Endothelial cell of umbilical vein (primary cell): ENCODE measurements around the gene TMEM82. TPM values are rescaled to one million over a fixed set of nuclear protein-coding genes. Genes with fewer than 3 reads are reported as not detected.
A peak's percentile ranks its signal among the peaks of the same experiment; 100 is the strongest.

ENCODE experiments used
- BruUV-seq: library from RNA; stranded (reverse); fragments of 400-500 nt; replicated peaks from 2 replicates; lab custom pipeline; 2021; lab: Mats Ljungman, UMichigan
- CTCF ChIA-PET: fragments of 300-600, 350-600 bp; sonication (Branson Sonifier 250); formaldehyde crosslinking; loops from one replicate; lab custom pipeline; 2021; ENCODE audit warnings: antibody characterized with exemption, inconsistent platforms; lab: Charles Lee
- POLR2A ChIA-PET: fragments of 300-600, 350-600 bp; sonication (Branson Sonifier 250); formaldehyde crosslinking; loops from one replicate; lab custom pipeline; 2021; ENCODE audit warnings: antibody characterized with exemption, inconsistent platforms; lab: Charles Lee
- DNase-seq: peaks from one replicate; pipeline ENCODE4 v3.0.0-alpha.2; 2011; ENCODE audit warnings: low read depth, low spot score
- FAIRE-seq: peaks from 2 replicates; lab custom pipeline; 2011; peaks lifted over from hg19 to GRCh38; lab: Jason Lieb, UNC
- H2AFZ ChIP-seq: 2 replicates; pipeline ENCODE4 v1.6.0; 2012; ENCODE audit warnings: low read depth, low read length, control low read depth, inconsistent platforms
- H3K27ac ChIP-seq: 2 replicates; pipeline ENCODE4 v1.5.1; 2011; ENCODE audit warnings: low read depth, mild to moderate bottlenecking, control low read depth, low read length, moderate library complexity; ENCODE audit not compliant: insufficient read depth
- H3K27me3 ChIP-seq, 2 experiments: 2 replicates each; pipeline versions ENCODE4 v1.6.0 to v1.6.1; 2011; ENCODE audit warnings: low read length in 2 of 2, mixed read lengths in 1 of 2; ENCODE audit not compliant: control insufficient read depth in 2 of 2, insufficient read depth in 2 of 2
- H3K36me3 ChIP-seq, 2 experiments: 2 replicates in 1 of 2; 3 replicates in 1 of 2; pipeline ENCODE4 v1.5.1; 2011; ENCODE audit warnings: low read length in 2 of 2, mild to moderate bottlenecking in 1 of 2, moderate library complexity in 1 of 2; ENCODE audit not compliant: control insufficient read depth in 2 of 2, insufficient read depth in 2 of 2; ENCODE audit errors: extremely low read depth in 1 of 2
- H3K4me1 ChIP-seq: 3 replicates; pipeline ENCODE4 v1.5.1; 2011; ENCODE audit warnings: mild to moderate bottlenecking, low read length; ENCODE audit not compliant: control insufficient read depth, insufficient read depth; ENCODE audit errors: extremely low read depth
- H3K4me2 ChIP-seq: 2 replicates; pipeline ENCODE4 v1.6.1; 2011; ENCODE audit warnings: low read length, control low read depth, mixed read lengths; ENCODE audit not compliant: insufficient read depth
- H3K4me3 ChIP-seq, 3 experiments: fragments of 200-600 bp in 1 of 3; sonication (generic), shearing (Covaris generic) in 1 of 3; replicated peaks in 1 of 3; 2 replicates each; pipeline ENCODE4 v1.5.1; 2011 to 2016; ENCODE audit warnings: control low read depth in 3 of 3, low read length in 3 of 3, mild to moderate bottlenecking in 2 of 3, inconsistent platforms in 1 of 3, low read depth in 1 of 3, moderate library complexity in 1 of 3; ENCODE audit not compliant: insufficient read depth in 1 of 3
- H3K79me2 ChIP-seq: 2 replicates; pipeline ENCODE4 v1.6.0; 2012; ENCODE audit warnings: low read length, inconsistent platforms; ENCODE audit not compliant: control insufficient read depth, insufficient read depth
- H3K9ac ChIP-seq: replicated peaks from 2 replicates; pipeline ENCODE3; 2011; ENCODE audit warnings: low read length, control low read depth; ENCODE audit not compliant: insufficient read depth; ENCODE audit errors: extremely low read depth
- H3K9me1 ChIP-seq: replicated peaks from 3 replicates; pipeline ENCODE4 v1.6.0; 2011; ENCODE audit warnings: mild to moderate bottlenecking, low read length; ENCODE audit not compliant: control insufficient read depth, insufficient read depth; ENCODE audit errors: extremely low read depth
- H3K9me3 ChIP-seq: replicated peaks from 2 replicates; pipeline ENCODE4 v1.5.1; 2012; ENCODE audit warnings: low read length, inconsistent platforms; ENCODE audit not compliant: control insufficient read depth, insufficient read depth
- H4K20me1 ChIP-seq: replicated peaks from 2 replicates; pipeline ENCODE3; 2011; ENCODE audit warnings: mild to moderate bottlenecking, low read length; ENCODE audit not compliant: control insufficient read depth, insufficient read depth; ENCODE audit errors: extremely low read depth
- CTCF ChIP-seq, 2 donors: IDR thresholded peaks; 1 replicate in 1 of 2; 2 replicates in 1 of 2; pipeline ENCODE4 v1.5.1; 2011; ENCODE audit warnings: low read length in 2 of 2, mild to moderate bottlenecking in 2 of 2, moderate library complexity in 2 of 2, control low read depth in 1 of 2, inconsistent platforms in 1 of 2, low read depth in 1 of 2; ENCODE audit not compliant: insufficient read depth in 1 of 2; ENCODE audit errors: extremely low read depth in 1 of 2
- EZH2 ChIP-seq: IDR thresholded peaks from 2 replicates; pipeline ENCODE4 v1.6.1; 2012; ENCODE audit warnings: borderline replicate concordance, low read depth, mild to moderate bottlenecking, moderate library complexity, low read length, inconsistent platforms; ENCODE audit not compliant: severe bottlenecking
- FOS ChIP-seq: IDR thresholded peaks from 2 replicates; pipeline ENCODE4 v1.6.1; 2011; ENCODE audit warnings: mild to moderate bottlenecking, low read length, moderate library complexity, borderline replicate concordance; ENCODE audit not compliant: insufficient read depth
- GATA2 ChIP-seq: IDR thresholded peaks from 2 replicates; pipeline ENCODE4 v1.7.0; 2011; ENCODE audit warnings: low read depth, mild to moderate bottlenecking, moderate library complexity, mixed read lengths, low read length; ENCODE audit not compliant: insufficient read length, insufficient read depth
- JUN ChIP-seq: IDR thresholded peaks from 2 replicates; pipeline ENCODE4 v1.6.1; 2011; ENCODE audit warnings: borderline replicate concordance, low read depth; ENCODE audit not compliant: insufficient read length, insufficient read depth
- MYC ChIP-seq: IDR thresholded peaks from one replicate; pipeline ENCODE4 v1.6.1; 2011; ENCODE audit warnings: mild to moderate bottlenecking, low read depth, low read length
- POLR2A ChIP-seq: IDR thresholded peaks from 2 replicates; pipeline ENCODE4 v1.6.1; 2012; ENCODE audit warnings: low read depth, mild to moderate bottlenecking, control low read depth, low read length
- POLR2AphosphoS5 ChIP-seq: IDR thresholded peaks from 2 replicates; pipeline ENCODE4 v1.6.1; 2012; ENCODE audit warnings: low read depth, mild to moderate bottlenecking, control low read depth, low read length, moderate library complexity; ENCODE audit not compliant: insufficient read depth
- dilution Hi-C: fragments of 300-500 bp; cut with MboI; formaldehyde crosslinking; loops from one replicate; pipeline ENCODE4 v1.15.0; 2019; ENCODE audit warnings: low sequenced_read_pairs; ENCODE audit not compliant: extremely low pct_ligation_motif_present
- intact Hi-C: fragments of 100-400 bp; cut with micrococcal nuclease; formaldehyde crosslinking; loops from one replicate; pipeline ENCODE4 v1.10.0; 2022
- polyA plus RNA-seq, 4 experiments: library from polyadenylated mRNA; depleted of rRNA in 3 of 4; stranded (reverse) in 3 of 4; unstranded in 1 of 4; fragments of >200 nt; gene quantifications; 2 replicates each; pipeline versions ENCODE4 v1.2.1 to v1.2.3, GENCODE V29; 2011 to 2012; ENCODE audit warnings: missing spikeins in 1 of 4
- total RNA-seq: library from RNA; stranded (reverse); gene quantifications from 2 replicates; pipeline ENCODE4 v1.2.3, GENCODE V29; 2021
- TF ChIP-seq, protein P1 (sequence below): IDR thresholded peaks from 2 replicates; pipeline ENCODE4 v1.6.1; 2011; ENCODE audit not compliant: insufficient read depth, insufficient read length

Gene TMEM82
- total and polyA plus RNA-seq, 2 donors (not counting 3 experiments of a cell fraction or from before 2014, with no cell fraction given): not detected

DNA sequence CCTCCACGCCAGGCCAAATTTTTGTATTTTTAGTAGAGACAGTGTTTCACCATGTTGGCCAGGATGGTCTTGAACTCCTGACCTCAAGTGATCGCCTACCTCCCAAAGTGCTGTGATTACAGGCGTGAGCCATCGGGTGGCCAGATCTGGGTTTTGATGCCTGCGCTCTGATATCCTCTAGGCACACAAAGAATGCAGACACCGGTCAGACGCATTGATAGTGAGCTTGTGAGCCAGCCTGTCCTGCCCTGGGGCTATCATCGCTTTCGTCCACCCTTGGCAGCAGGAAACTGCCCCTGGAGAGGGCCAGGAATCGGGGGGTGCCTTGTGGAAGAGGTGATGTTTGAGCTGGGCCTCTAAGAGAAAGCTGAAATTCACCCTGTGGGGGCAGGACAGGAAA is 20.2 kb downstream of the TMEM82 start:
- H3K27me3 ChIP-seq: no peaks in the 10 kb centered on the region
- peaks cover 17 to 32% of the 10 kb centered on the region in 2 experiments for H3K36me3 ChIP-seq
- H4K20me1 ChIP-seq: no peaks in the 10 kb centered on the region
- no peaks in the 10 kb centered on the region for H3K9me1 ChIP-seq
- no peak overlapping the region for H2AFZ ChIP-seq
- H3K27ac ChIP-seq: peak overlapping the region; percentile 35
- H3K4me1 ChIP-seq: peaks cover 47% of the 10 kb centered on the region
- dilution Hi-C loops: no loop called here
- POLR2A ChIA-PET: no interaction called here
- peak overlapping the region; percentile 13 for H3K9ac ChIP-seq
- no peak overlapping the region for H3K4me2 ChIP-seq
- no peaks in the 10 kb centered on the region for H3K9me3 ChIP-seq
- H3K79me2 ChIP-seq: peaks cover 86% of the 10 kb centered on the region
- FAIRE-seq (no peak), DNase-seq (no peak)
- no TSS peak for BruUV-seq
- intact Hi-C loops: loop anchor here (5.0 kb wide), 1 partner anchor 165 kb away; no protein-coding TSS in a partner anchor
- TF ChIP-seq GATA2 (no peak), MYC (no peak), CTCF (IDR thresholded peaks at IDR 0.05; ENCODE audit: extremely low read depth in 1 of 2, insufficient read depth in 1 of 2, low read depth in 1 of 2, low read length in 2 of 2) (no peak), POLR2AphosphoS5 (no peak), JUN (no peak), POLR2A (no peak), FOS (no peak), EZH2 (no peak)
- TF ChIP-seq, protein P1, sequence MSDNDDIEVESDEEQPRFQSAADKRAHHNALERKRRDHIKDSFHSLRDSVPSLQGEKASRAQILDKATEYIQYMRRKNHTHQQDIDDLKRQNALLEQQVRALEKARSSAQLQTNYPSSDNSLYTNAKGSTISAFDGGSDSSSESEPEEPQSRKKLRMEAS: no peak
- CTCF ChIA-PET: interaction anchor here (1.1 to 4.4 kb wide), 4 partner anchors 12 to 52 kb away, joined by 3 to 31 read pairs (median 4); no protein-coding TSS in a partner anchor
- no peak overlapping the region for H3K4me3 ChIP-seq
